Activated CD8-positive, alpha-beta memory T cell treated with anti-CD3 and anti-CD28 coated beads for 4 hours (primary cell): ENCODE data around the gene NAPSA.
"Not testable (repeated sequence)": the region's sequence is repeated elsewhere in the genome, so short reads cannot be mapped to it uniquely, and the experiment has no call there.

Source experiments
- DNase-seq, 2 donors: peaks; one replicate each; pipeline ENCODE4 v3.0.0-alpha.2; 2020; ENCODE audit warnings: low read depth in 2 of 2

Gene NAPSA

GRCh38 chr19:50365434-50366306 lies at the start of gene NAPSA:
TSS of gene NAPSA (minus strand) at chr19:50365639. CDS start at chr19:50365621, 18 bp downstream.
- no peak for DNase-seq

DNA sequence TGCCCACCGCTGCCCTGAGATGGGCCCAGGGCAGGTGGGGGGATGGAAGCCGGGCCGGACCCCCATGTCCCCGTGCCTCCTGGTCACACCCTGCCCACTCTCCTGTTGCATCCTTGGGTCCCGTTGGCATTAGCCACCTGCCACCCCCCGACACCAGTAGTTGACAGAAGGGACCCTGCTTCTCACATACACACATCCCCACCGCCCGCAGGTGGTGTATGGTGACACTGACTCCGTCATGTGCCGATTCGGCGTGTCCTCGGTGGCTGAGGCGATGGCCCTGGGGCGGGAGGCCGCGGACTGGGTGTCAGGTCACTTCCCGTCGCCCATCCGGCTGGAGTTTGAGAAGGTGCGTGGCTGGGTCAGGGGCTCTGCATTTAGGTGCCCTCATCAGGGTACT lies 48.1 kb upstream of the NAPSA start:
- DNase-seq = no peak

DNA sequence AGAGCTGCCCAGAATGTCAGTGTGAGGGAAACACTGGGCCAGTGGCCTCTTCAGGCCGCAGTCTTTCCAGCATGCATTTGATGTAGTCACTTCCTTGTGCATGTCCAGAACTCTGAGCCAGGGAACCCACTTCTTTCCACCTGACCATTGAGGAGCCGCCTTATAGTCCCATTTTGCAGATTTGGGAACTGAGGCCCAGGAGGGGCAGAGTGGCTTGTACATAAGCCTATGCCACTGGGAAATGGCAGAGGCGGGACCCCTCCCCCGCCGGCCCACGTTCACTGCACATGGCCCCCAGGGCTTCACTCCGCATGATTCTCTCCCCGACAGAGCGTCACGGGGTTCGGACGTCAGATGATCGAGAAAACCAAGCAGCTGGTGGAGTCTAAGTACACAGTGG lies 47.7 kb upstream of the NAPSA start:
- DNase-seq = no peak

DNA sequence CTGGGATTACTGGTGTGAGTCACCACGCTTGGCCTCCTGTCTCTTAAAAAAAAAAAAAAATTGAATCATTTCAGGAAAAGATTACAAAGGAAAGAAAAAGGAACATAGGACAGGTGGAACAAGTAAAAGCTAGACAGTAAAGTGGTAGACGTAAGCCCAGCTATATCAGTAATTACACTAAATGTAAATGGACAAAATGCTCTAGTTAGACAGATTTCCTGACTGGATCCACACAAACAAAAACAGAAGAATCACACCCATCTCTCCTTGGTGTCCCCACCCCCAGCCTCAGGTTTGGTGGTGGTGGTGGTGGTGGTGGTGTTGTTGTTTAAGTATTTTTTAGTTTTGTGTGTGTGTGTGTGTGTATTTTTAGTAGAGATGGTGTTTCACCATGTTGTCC lies 47.0 kb upstream of the NAPSA start:
- DNase-seq = no peak

- no peak for DNase-seq
These were observed 44.7 kb upstream of the NAPSA start for GRCh38 chr19:50410109-50410508.

DNA sequence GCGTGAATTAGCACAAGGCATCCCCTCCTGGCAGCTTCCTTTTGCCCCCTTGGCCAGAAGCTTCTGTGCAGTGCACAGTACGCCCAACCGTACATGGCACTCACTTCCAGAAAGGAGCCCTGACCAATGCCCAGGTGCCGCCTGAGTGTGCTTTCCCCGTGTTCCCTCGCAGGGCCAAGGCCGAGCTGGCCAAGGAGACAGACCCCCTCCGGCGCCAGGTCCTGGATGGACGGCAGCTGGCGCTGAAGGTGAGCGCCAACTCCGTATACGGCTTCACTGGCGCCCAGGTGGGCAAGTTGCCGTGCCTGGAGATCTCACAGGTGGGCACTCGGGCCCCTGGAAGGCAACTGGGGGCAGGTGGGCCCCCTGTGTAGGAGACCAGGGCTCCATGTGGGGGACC lies 43.9 kb upstream of the NAPSA start:
- no peak for DNase-seq

DNA sequence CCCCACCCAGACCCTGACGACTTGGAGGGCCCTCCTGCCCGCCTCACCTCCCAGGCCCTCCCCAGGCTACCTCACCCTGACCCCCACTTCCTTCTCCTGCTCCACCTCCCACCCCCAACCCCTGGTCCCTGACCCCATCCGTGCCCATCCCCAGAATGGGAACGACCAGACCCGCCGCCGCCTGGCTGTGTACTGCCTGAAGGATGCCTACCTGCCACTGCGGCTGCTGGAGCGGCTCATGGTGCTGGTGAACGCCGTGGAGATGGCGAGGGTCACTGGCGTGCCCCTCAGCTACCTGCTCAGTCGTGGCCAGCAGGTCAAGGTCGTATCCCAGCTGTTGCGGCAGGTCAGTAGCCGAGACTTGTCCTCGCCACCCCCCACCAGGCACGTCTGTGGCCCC lies 41.4 kb upstream of the NAPSA start:
- DNase-seq = no peak

- no peak for DNase-seq
These were observed 40.8 kb upstream of the NAPSA start for GRCh38 chr19:50406156-50406820.

DNA sequence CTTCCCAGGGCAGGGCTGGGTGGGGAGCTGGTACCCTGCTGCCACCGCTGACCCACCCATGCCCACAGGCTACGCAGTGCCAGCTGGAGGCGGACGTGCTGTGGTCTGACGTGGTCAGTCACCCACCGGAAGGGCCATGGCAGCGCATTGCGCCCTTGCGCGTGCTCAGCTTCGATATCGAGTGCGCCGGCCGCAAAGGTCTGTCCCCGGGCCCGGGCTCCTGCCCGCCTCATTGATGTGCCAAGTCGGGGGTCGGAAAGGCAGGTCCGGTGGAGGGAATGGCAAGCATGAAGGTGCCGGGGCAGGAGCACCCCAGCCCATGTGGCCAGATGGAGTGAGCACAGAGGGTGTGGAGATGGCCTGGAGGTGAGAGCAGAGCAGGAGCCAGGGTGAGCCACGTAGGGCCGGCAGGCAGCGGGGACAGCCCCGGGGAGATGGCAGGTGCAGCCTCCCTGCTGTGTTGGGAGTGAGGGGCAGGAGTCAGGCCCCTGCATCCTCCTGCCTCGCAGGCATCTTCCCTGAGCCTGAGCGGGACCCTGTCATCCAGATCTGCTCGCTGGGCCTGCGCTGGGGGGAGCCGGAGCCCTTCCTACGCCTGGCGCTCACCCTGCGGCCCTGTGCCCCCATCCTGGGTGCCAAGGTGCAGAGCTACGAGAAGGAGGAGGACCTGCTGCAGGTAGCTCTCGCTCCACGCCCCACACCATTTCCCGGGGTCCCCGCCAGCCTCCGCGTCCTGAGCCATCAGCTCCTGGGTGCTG lies 37.3 kb upstream of the NAPSA start:
- no peak for DNase-seq

GRCh38 chr19:50401605-50402450 lies 36.4 kb upstream of the NAPSA start:
- DNase-seq = no peak

- DNase-seq = no peak
These were observed 33.9 kb upstream of the NAPSA start for GRCh38 chr19:50399368-50399745.

DNA sequence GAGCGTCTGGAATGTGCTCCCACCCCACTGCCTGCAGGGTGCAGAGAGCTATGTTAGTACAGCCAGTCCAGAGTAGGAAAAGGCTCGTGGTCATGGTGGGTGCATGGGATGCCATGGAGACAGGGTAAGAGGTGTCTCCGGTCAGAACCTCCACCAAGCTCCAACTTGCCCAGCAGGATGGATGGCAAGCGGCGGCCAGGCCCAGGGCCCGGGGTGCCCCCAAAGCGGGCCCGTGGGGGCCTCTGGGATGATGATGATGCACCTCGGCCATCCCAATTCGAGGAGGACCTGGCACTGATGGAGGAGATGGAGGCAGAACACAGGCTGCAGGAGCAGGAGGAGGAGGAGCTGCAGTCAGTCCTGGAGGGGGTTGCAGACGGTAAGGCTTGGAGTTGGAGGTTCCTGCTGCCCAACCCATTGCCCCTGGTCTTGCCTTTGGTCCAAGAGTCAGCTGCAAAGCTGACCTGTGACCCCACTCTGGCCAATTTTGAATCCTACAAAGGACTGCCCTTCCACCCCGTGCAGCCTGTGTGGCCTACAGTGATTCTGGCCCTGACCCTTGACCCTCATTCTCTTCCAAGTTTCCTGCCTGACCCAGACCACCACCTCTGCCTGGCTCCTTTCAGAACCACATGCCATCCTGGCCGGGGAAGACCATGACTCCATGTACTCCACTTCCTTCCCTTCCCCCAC lies 33.4 kb upstream of the NAPSA start:
- DNase-seq = no peak

GRCh38 chr19:50394017-50394416 lies 28.6 kb upstream of the NAPSA start:
- DNase-seq = no peak

DNA sequence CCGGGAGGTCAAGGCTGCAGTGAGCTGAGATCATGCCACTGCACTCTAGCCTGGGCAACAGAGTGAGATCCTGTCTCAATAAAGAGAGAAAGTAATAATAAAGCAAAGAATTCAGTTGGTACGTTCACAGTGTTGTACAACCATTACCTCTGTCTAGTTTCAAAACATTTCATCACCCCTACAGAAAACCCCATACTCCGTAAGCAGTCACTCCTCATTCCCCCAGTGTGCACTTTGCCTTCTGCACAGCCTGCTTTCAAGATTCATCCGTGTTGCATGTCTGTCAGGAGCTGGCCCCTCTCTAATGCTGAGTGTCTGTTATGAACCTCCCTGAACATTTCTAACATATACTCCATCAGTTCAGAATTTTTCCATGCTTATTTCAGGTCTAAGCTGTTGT lies 28.1 kb upstream of the NAPSA start:
- DNase-seq = no peak

GRCh38 chr19:50392759-50393158 lies 27.3 kb upstream of the NAPSA start:
- DNase-seq = no peak

DNA sequence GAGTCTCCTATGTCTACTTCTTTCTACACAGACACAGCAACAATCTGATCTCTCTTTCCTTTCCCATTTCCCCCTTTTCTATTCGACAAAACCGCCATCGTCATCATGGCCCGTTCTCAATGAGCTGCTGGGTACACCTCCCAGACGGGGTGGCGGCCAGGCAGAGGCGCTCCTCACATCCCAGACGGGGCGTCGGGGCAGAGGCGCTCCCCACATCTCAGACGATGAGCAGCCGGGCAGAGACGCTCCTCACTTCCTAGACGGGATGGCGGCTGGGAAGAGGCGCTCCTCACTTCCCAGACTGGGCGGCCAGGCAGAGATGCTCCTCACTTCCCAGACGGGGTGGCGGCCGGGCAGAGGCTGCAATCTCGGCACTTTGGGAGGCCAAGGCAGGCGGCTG lies 25.5 kb upstream of the NAPSA start:
- not testable (repeated sequence) for DNase-seq

DNA sequence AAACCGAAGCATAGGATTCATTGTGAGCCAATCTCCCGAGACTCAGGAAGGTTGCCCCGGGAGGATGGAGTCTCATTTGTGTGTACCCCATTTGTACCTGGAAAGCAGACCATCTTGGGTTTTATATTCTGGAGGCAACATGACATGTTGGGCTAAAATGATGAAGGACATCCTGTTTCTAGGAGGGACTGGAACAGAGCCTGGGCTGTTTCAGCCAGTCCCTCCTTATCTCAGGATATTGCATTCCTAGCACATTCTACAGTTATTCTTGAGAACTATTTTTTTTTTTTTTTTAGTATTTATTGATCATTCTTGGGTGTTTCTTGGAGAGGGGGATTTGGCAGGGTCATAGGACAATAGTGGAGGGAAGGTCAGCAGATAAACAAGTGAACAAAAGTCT lies 24.9 kb upstream of the NAPSA start:
- not testable (repeated sequence) for DNase-seq

DNA sequence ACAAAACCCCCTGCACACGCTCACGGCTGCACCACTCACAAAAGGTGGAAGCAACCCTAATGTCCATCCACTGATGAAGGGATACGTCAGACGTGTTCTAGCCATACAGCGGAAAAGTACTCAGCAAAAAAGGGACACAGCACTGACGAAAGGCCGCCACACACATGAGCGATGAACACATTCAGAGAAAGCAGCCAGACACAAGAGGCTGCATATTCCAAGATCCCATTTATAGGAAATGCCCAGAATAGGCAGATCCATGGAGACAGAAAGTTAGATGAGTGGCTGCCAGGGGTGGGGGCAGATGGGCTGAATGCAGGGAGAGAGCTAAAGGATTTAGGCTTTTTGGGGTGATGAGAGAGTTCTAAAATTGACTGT lies 22.4 kb upstream of the NAPSA start:
- no peak for DNase-seq

DNA sequence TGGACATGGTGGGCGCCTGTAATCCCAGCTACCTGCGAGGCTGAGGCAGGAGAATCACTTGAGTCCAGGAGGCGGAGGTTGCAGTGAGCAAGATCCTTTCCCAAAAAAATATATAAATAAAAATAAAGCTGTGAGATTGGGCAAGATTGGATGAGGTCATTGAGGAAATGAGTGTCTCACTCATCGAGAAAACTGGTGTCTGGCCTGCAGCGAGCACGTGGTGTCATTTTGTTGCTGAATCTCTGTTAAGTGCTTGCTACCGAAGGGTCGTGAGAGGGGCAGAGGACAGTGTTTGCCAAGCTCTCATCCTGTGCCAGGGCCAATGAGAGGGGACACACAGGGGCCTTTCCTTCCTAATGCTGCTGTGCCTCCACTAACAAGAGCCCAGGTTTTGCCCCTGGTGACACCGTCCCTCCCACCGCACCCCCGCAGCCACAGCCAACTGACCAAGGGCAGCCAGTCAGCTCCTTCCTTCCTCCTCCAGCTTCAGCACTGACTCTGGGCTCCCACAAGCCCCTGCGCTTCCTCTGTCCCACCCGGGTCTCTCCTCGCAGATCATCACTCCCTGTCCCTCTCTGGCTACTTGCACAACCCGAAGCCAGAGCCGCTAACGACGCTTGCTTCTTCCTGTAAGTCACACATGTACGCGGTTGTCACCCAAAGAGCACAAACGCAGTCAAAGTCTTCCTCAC lies 21.9 kb upstream of the NAPSA start:
- DNase-seq = no peak
